CD14-positive monocyte (primary cell): ENCODE measurements around the gene TSPAN11. TPM values are rescaled to one million over a fixed set of nuclear protein-coding genes. Genes with fewer than 3 reads are reported as not detected.

ENCODE experiments used
- DNase-seq, 3 donors: peaks; one replicate each; pipeline ENCODE4 v3.0.0-alpha.2; 2011 to 2022
- H2AFZ ChIP-seq: 2 replicates; pipeline ENCODE4 v1.6.0; 2012; ENCODE audit warnings: mild to moderate bottlenecking, low read depth, low read length, inconsistent platforms; ENCODE audit not compliant: insufficient read depth, poor library complexity, severe bottlenecking
- H3K27ac ChIP-seq, 2 donors: 1 replicate in 1 of 2; 2 replicates in 1 of 2; pipeline ENCODE4 v1.5.1; 2012 to 2013; ENCODE audit warnings: low read length in 2 of 2, control low read depth in 1 of 2, inconsistent platforms in 1 of 2, low read depth in 1 of 2, mild to moderate bottlenecking in 1 of 2
- H3K27me3 ChIP-seq, 2 donors: one replicate each; pipeline versions ENCODE4 v1.6.0 to v1.6.1; 2011 to 2013; ENCODE audit warnings: low read length in 2 of 2; ENCODE audit not compliant: control insufficient read depth in 2 of 2, insufficient read depth in 2 of 2
- H3K36me3 ChIP-seq, 2 donors: replicated peaks in 1 of 2; 1 replicate in 1 of 2; 2 replicates in 1 of 2; pipeline versions ENCODE4 v1.5.1 to v1.6.1; 2012 to 2013; ENCODE audit warnings: low read length in 2 of 2, control low read depth in 1 of 2, inconsistent platforms in 1 of 2, mild to moderate bottlenecking in 1 of 2; ENCODE audit not compliant: insufficient read depth in 2 of 2, control insufficient read depth in 1 of 2
- H3K4me1 ChIP-seq, 2 donors: 1 replicate in 1 of 2; 2 replicates in 1 of 2; pipeline versions ENCODE4 v1.5.1 to v1.6.1; 2012 to 2013; ENCODE audit warnings: low read length in 2 of 2, control low read depth in 1 of 2, inconsistent platforms in 1 of 2, mild to moderate bottlenecking in 1 of 2, moderate library complexity in 1 of 2; ENCODE audit not compliant: insufficient read depth in 2 of 2, control insufficient read depth in 1 of 2
- H3K4me2 ChIP-seq: replicated peaks from 2 replicates; pipeline ENCODE3; 2012; ENCODE audit warnings: low read length, moderate library complexity, mild to moderate bottlenecking; ENCODE audit not compliant: poor library complexity, severe bottlenecking; ENCODE audit errors: extremely low read depth
- H3K4me3 ChIP-seq, 3 experiments: fragments of 200-600 bp in 1 of 3; sonication (generic) in 1 of 3; replicated peaks in 1 of 3; 1 replicate in 2 of 3; 2 replicates in 1 of 3; pipeline ENCODE4 v1.5.1; 2011 to 2013; ENCODE audit warnings: low read length in 3 of 3, mild to moderate bottlenecking in 3 of 3, control low read depth in 2 of 3, low read depth in 2 of 3, inconsistent platforms in 1 of 3, moderate library complexity in 1 of 3
- H3K79me2 ChIP-seq: 2 replicates; pipeline ENCODE4 v1.6.0; 2012; ENCODE audit warnings: mild to moderate bottlenecking, control low read depth, inconsistent platforms, low read length, moderate library complexity; ENCODE audit not compliant: insufficient read depth
- H3K9ac ChIP-seq: 2 replicates; pipeline ENCODE4 v1.6.0; 2017; ENCODE audit warnings: low read length, mild to moderate bottlenecking; ENCODE audit not compliant: insufficient read depth, poor library complexity, severe bottlenecking
- H3K9me3 ChIP-seq, 2 donors: replicated peaks in 1 of 2; 1 replicate in 1 of 2; 2 replicates in 1 of 2; pipeline versions ENCODE4 v1.5.1 to v1.6.1; 2012 to 2013; ENCODE audit warnings: low read length in 2 of 2, control low read depth in 1 of 2; ENCODE audit not compliant: control insufficient read depth in 1 of 2, insufficient read depth in 1 of 2
- H4K20me1 ChIP-seq: 2 replicates; pipeline ENCODE4 v1.6.0; 2012; ENCODE audit warnings: mild to moderate bottlenecking, low read length, control low read depth, moderate library complexity; ENCODE audit not compliant: insufficient read depth
- H3K27ac Mint-ChIP-seq, 7 donors: one replicate each; pipeline ENCODE4 v1.8.0; 2020; ENCODE audit warnings: mild to moderate bottlenecking in 7 of 7, mixed read lengths in 7 of 7, moderate library complexity in 6 of 7, inconsistent platforms in 2 of 7
- H3K27me3 Mint-ChIP-seq, 3 donors: one replicate each; pipeline ENCODE4 v1.8.0; 2021 to 2022; ENCODE audit warnings: low read depth in 3 of 3, mild to moderate bottlenecking in 3 of 3, mixed read lengths in 3 of 3, moderate library complexity in 3 of 3, inconsistent platforms in 1 of 3
- H3K36me3 Mint-ChIP-seq, 2 donors: one replicate each; pipeline ENCODE4 v1.8.0; 2020; ENCODE audit warnings: mixed read lengths in 2 of 2, inconsistent platforms in 1 of 2, mild to moderate bottlenecking in 1 of 2
- H3K4me1 Mint-ChIP-seq: one replicate; pipeline ENCODE4 v1.8.0; 2020; ENCODE audit warnings: mild to moderate bottlenecking, mixed read lengths
- H3K4me3 Mint-ChIP-seq, 2 donors: one replicate each; pipeline ENCODE4 v1.8.0; 2020; ENCODE audit warnings: mild to moderate bottlenecking in 2 of 2, mixed read lengths in 2 of 2, moderate library complexity in 1 of 2
- H3K9me3 Mint-ChIP-seq, 7 donors: one replicate each; pipeline ENCODE4 v1.8.0; 2020 to 2022; ENCODE audit warnings: mixed read lengths in 7 of 7, mild to moderate bottlenecking in 6 of 7, moderate library complexity in 6 of 7, inconsistent platforms in 2 of 7
- WGBS: methylation state at CpG from one replicate; pipeline ENCODE4 v1.1.5; 2013; ENCODE audit warnings: missing lambda C conversion rate; ENCODE audit not compliant: insufficient coverage; 5-methylcytosine and 5-hydroxymethylcytosine counted together
- intact Hi-C, 2 donors: fragments of 100-400 bp; cut with micrococcal nuclease; formaldehyde crosslinking; loops; one replicate each; pipeline versions ENCODE4 v1.15.0 to v1.15.1; 2023
- polyA plus RNA-seq, 3 donors: library from polyadenylated mRNA; depleted of rRNA in 1 of 3; unstranded in 2 of 3; stranded (reverse) in 1 of 3; fragments of 300-500 nt in 2 of 3; fragments of >200 nt in 1 of 3; fragmentation: Illumina TruSeq in 2 of 3; gene quantifications; 1 replicate in 2 of 3; 2 replicates in 1 of 3; pipeline ENCODE4 v1.2.3, GENCODE V29; 2012 to 2021
- TF ChIP-seq, protein P1 (sequence below): fragments of 200-600 bp; IDR thresholded peaks from one replicate; pipeline ENCODE4 v1.8.0; 2022; ENCODE audit warnings: antibody characterized with exemption, mild to moderate bottlenecking

Gene TSPAN11
- polyA plus RNA-seq, 3 donors, result not detected

DNA sequence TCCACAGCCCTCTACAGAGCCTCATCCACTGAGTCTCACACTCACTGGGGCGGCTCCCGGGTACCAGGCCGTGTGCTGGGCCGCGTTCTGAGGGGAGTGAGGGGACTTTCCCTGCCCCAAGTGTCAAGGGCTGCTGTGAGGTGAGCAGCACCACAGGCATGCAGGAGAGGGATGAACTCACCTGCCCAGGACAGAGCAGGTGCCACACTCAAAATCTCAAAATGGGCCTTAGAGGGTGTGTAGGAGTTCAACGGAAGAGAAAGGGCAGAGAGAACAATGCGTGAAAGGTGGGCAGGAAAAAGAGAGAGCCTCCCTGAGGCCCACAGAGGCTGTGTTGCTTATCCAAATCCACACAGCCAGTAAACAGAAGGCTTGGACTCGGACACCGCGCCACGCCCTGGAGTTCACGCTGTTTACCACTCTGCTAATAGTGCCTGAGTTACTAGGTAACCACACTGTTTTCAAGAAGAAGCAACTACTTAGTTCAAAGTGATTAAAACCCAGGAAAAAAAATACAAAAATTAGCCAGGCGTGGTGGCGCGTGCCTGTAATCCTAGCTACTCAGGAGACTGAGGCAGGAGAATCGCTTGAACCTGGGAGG, 32.7 kb downstream of the TSPAN11 start:
- no peaks in the 10 kb centered on the region for H3K36me3 ChIP-seq
- Mint-ChIP-seq H3K4me1 (peaks cover under 1% of the 10 kb centered on the region), H3K36me3 (no peaks in the 10 kb centered on the region), H3K27ac (no peak overlapping the region), H3K27me3 (peaks cover 0 to 5% (median 3%) of the 10 kb centered on the region in 3 donors), H3K9me3 (peaks cover 0 to 3% (median 0%) of the 10 kb centered on the region in 7 donors), H3K4me3 (no peak overlapping the region)
- no peak overlapping the region for H3K4me3 ChIP-seq
- H3K9ac ChIP-seq, result no peak overlapping the region
- no peaks in the 10 kb centered on the region for H3K9me3 ChIP-seq
- no peak for DNase-seq
- no peak overlapping the region for H2AFZ ChIP-seq
- H4K20me1 ChIP-seq, result no peaks in the 10 kb centered on the region
- H3K27ac ChIP-seq, result no peak overlapping the region
- intact Hi-C loops, result no loop called here
- H3K79me2 ChIP-seq, result no peaks in the 10 kb centered on the region
- H3K4me2 ChIP-seq, result no peak overlapping the region
- 97% methylated on average over 13 of the region's 16 CpGs for WGBS
- TF ChIP-seq, protein P1, sequence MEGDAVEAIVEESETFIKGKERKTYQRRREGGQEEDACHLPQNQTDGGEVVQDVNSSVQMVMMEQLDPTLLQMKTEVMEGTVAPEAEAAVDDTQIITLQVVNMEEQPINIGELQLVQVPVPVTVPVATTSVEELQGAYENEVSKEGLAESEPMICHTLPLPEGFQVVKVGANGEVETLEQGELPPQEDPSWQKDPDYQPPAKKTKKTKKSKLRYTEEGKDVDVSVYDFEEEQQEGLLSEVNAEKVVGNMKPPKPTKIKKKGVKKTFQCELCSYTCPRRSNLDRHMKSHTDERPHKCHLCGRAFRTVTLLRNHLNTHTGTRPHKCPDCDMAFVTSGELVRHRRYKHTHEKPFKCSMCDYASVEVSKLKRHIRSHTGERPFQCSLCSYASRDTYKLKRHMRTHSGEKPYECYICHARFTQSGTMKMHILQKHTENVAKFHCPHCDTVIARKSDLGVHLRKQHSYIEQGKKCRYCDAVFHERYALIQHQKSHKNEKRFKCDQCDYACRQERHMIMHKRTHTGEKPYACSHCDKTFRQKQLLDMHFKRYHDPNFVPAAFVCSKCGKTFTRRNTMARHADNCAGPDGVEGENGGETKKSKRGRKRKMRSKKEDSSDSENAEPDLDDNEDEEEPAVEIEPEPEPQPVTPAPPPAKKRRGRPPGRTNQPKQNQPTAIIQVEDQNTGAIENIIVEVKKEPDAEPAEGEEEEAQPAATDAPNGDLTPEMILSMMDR, result no peak
- H3K4me1 ChIP-seq, result no peaks in the 10 kb centered on the region
- H3K27me3 ChIP-seq, result no peaks in the 10 kb centered on the region

DNA sequence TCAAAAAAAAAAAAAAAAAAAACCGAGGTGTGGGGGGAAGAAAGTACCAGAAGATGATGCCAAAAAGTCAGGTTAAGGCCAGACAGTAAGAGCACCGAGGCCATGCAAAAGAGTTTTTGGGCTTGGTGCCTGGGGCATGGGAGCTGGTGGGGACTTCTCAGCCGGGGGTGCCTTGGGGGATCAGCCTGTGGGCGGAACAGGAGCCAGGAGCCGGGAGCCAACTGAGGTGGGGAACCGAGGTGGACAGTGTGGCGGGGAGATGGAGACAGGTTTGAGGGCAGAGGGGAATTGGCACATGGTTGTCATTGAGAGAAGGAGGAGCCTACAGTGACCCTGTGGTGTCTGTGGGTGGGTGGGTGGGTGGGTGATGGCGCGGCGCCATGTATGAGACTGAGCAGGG, 33.2 kb downstream of the TSPAN11 start:
- Histone ChIP-seq H2AFZ (no peak overlapping the region), H3K4me3 (no peak overlapping the region), H3K9ac (no peak overlapping the region), H3K4me1 (no peaks in the 10 kb centered on the region), H3K9me3 (no peaks in the 10 kb centered on the region), H3K36me3 (no peaks in the 10 kb centered on the region), H4K20me1 (no peaks in the 10 kb centered on the region), H3K27ac (no peak overlapping the region), H3K79me2 (no peaks in the 10 kb centered on the region), H3K4me2 (no peak overlapping the region), H3K27me3 (no peaks in the 10 kb centered on the region)
- no peak for DNase-seq
- H3K27ac Mint-ChIP-seq, result no peak overlapping the region
- peaks cover 0 to 4% (median 3%) of the 10 kb centered on the region in 3 donors for H3K27me3 Mint-ChIP-seq
- H3K4me1 Mint-ChIP-seq, result peaks cover 3% of the 10 kb centered on the region
- no peak overlapping the region for H3K4me3 Mint-ChIP-seq
- TF ChIP-seq, protein P1, result no peak
- peaks cover 0 to 3% (median 0%) of the 10 kb centered on the region in 7 donors for H3K9me3 Mint-ChIP-seq
- intact Hi-C loops, result no loop called here
- H3K36me3 Mint-ChIP-seq, result no peaks in the 10 kb centered on the region
- 90% methylated on average over 6 of the region's 10 CpGs for WGBS
